Measurements from ENCODE around the gene FEN1. TPM values are rescaled to one million over a fixed set of nuclear protein-coding genes. Genes with fewer than 3 reads are reported as not detected.

Gene FEN1
- total RNA-seq, 1 experiment from 2014 or later: 148 TPM

GRCh38 chr11:61795459-61795858, 2.7 kb downstream of the FEN1 start:
- no peak for DNase-seq (ENCODE audit: low read depth)

GRCh38 chr11:61795876-61796526, 3.3 kb downstream of the FEN1 start:
- no peak for DNase-seq (ENCODE audit: low read depth)

- DNase-seq (ENCODE audit: low read depth): peak; percentile 69
Measured at GRCh38 chr11:61797263-61797944, 4.7 kb downstream of the FEN1 start.

GRCh38 chr11:61799665-61800284, 7.1 kb downstream of the FEN1 start:
- no peak for DNase-seq (ENCODE audit: low read depth)

- no peak for DNase-seq (ENCODE audit: low read depth)
Measured at GRCh38 chr11:61800331-61801281, 7.9 kb downstream of the FEN1 start.

GRCh38 chr11:61802605-61803004, 9.9 kb downstream of the FEN1 start:
- no peak for DNase-seq (ENCODE audit: low read depth)

- no peak for DNase-seq (ENCODE audit: low read depth)
Measured at GRCh38 chr11:61803889-61804647, 11.4 kb downstream of the FEN1 start.

- DNase-seq (ENCODE audit: low read depth): no peak
Measured at GRCh38 chr11:61805146-61805545, 12.4 kb downstream of the FEN1 start.

GRCh38 chr11:61806785-61807184, 14.1 kb downstream of the FEN1 start:
- DNase-seq (ENCODE audit: low read depth): no peak

GRCh38 chr11:61810671-61811175, 18.0 kb downstream of the FEN1 start:
- DNase-seq (ENCODE audit: low read depth): no peak

- no peak for DNase-seq (ENCODE audit: low read depth)
Measured at GRCh38 chr11:61811831-61812230, 19.1 kb downstream of the FEN1 start.

GRCh38 chr11:61812736-61813411, 20.2 kb downstream of the FEN1 start:
- no peak for DNase-seq (ENCODE audit: low read depth)

GRCh38 chr11:61814247-61814957, 21.7 kb downstream of the FEN1 start:
- peak; percentile 14 for DNase-seq (ENCODE audit: low read depth)

GRCh38 chr11:61814958-61815789, 22.5 kb downstream of the FEN1 start:
- DNase-seq (ENCODE audit: low read depth): peak; percentile 91

GRCh38 chr11:61815790-61816735, 23.4 kb downstream of the FEN1 start:
- peak; percentile 83 for DNase-seq (ENCODE audit: low read depth)

- DNase-seq (ENCODE audit: low read depth): peak; percentile 95
Measured at GRCh38 chr11:61816736-61817455, 24.2 kb downstream of the FEN1 start, which contains the start of gene FADS1. Gene FADS1 (minus strand): TSS chr11:61817003. CDS start chr11:61816929, 74 bp downstream.

All from Daoy (cell line).